HG02884 (cell line): ENCODE data around the gene CACNA2D4.
"Not testable (repeated sequence)": the region's sequence is repeated elsewhere in the genome, so short reads cannot be mapped to it uniquely, and the experiment has no call there.

ENCODE experiments used
- ATAC-seq: cut with Tn5 transposase; IDR thresholded peaks from one replicate; pipeline ENCODE4 v1.9.1; 2021; ENCODE audit warnings: mild to moderate bottlenecking, moderate library complexity; ENCODE audit not compliant: unreplicated experiment

CACNA2D4 gene

GRCh38 chr12:1820191-1820895, 98.1 kb downstream of the CACNA2D4 start, which contains the start of gene LRTM2:
LRTM2 (plus strand) TSS chr12:1820565; CDS start chr12:1828149, 7,584 bp downstream.
- no peak for ATAC-seq

DNA sequence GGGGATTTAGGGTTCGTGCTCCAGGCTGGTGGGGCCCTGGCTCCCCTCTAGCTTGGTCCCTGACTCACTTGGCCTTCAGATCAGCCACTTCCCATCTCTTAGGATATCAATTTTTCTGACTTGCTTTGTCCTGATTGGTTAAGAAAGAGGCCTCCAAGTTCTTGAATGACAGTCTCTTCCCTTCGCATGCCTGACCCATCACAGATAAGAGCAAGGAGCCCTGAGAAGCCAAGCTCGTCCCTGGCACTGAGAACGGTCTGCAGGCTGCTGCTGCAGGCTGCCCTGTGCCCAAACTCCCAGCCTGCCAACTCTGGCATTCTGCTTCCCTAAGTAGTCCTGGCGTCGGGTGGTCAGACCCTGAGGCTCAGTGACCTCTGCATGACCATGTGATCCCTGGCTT, 98.9 kb downstream of the CACNA2D4 start:
- no peak for ATAC-seq

DNA sequence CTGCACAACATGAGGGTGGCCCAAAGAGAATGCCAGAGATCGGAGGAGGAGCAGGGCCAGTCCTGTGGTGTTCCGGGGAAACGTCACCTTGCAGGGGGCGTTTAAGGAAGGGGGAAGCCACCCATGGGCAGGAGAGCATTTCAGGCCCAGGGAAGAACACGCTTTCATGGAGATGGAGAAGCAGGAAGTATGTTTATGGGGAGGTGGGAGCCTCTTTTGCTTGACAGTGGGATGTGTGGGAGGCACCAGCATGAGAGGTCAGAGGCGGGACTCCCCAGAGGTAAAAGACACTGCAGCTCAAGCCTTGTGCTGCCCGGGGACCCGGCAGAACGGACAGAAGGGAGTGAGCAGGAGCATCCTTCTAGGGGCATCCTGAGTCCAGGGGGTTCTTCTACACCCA, 99.4 kb downstream of the CACNA2D4 start:
- ATAC-seq, result no peak

DNA sequence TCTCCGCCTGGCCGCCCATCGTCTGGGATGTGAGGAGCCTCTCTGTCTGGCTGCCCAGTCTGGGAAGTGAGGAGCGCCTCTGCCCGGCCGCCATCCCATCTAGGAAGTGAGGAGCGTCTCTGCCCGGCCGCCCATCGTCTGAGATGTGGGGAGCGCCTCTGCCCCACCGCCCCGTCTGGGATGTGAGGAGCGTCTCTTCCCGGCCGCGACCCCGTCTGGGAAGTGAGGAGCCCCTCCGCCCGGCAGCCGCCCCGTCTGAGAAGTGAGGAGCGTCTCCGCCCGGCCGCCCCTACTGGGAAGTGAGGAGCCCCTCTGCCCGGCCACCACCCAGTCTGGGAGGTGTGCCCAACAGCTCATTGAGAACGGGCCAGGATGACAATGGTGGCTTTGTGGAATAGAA, 100.5 kb downstream of the CACNA2D4 start:
- not testable (repeated sequence) for ATAC-seq

- ATAC-seq, result no peak
These were observed 101.6 kb downstream of the CACNA2D4 start for GRCh38 chr12:1816730-1817348.

DNA sequence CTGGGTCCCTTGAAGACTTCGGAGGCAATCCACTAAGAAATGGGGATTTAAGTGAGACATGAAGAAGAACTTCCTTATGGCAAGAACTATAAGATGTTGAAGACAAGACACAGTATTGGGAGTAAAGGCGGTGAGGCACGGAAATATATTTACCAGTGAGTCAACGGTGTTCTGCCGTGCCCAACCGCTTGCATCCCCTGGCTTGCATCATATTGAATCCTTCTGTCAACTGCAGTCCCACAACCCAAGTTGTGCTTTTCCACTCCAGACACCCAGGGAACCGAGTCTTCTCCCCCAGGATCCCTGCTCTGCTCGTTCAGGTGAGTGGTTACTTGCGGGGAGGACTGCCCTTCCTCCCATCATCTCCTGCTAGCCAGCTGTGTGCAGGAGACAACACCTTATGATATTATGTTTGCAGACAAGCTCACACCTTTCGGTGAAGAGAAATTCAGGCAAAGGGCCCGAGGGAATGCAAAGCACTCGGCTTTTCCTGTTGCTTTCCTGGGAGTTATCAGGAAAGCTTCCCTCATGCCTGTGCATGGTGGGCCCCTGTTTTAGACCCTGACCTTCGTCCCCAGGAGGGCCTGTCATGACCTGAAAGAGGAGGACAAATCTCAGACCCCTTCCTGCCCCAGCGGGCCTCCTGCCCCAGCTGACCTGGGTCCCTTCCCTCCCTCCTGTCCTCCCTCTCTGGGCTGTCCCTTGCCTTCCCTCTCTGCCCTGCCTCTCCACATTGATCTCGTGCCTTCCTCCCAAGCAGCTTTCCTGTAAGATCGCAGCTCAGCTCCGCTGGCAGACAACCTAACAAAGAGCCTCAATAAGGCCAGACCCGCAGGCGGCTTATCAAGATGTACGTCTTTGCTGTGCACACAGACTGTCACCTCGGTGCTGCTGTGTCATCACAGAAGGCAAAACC, 102.4 kb downstream of the CACNA2D4 start:
- no peak for ATAC-seq

DNA sequence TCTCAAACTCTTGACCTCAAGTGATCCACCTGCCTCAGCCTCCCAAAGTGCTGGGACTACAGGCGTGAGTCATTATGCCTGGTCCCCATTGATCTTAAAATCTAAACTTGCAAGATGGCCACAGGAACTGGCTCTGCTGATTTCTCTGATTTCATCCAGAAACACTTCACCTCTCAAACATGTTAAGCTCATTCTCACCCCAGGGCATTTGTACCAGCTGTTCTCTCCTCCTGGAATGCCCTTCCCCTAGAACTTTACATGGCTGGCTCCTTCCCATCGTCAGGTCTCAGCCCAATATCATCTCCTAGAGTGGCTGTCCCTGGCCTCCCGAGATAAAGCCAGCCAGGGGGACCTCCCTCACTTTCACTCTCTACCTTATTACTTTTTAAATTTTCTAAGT, 103.3 kb downstream of the CACNA2D4 start:
- no peak for ATAC-seq

GRCh38 chr12:1814266-1814665, 104.2 kb downstream of the CACNA2D4 start:
- ATAC-seq, result no peak

DNA sequence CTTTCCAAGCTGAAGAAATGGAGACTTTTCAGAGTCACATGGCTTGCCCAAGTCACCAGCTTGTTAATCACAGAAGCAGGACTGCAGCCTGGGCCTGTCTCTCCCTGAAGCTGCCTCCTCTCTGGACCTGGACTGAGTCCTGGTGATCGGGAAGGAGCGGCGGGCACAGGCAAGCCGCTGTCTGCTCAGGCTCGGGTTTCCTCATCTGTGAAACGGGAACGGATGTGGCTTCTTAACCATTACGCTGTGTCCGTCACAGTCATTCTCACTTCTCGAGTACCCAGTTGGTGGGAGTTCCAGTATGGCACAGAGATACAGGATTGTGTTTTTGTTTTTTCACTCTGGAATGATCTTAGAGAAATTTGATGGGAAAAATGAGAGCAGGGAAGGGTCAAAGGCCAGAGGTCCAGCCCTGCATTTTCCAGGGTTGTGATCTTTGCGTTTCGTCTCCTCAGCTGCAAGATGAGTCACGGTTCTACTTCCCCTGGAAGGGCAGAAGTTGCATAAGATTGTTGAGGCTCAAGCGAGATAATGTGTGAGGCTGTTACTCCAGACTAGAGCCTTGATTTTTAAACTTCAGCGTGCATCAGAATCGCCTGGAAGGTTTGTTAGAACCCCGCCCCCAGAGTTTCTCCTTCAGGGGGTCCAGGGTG, 105.7 kb downstream of the CACNA2D4 start:
- ATAC-seq, result no peak

GRCh38 chr12:1811948-1812291, 106.5 kb downstream of the CACNA2D4 start:
- ATAC-seq, result no peak

DNA sequence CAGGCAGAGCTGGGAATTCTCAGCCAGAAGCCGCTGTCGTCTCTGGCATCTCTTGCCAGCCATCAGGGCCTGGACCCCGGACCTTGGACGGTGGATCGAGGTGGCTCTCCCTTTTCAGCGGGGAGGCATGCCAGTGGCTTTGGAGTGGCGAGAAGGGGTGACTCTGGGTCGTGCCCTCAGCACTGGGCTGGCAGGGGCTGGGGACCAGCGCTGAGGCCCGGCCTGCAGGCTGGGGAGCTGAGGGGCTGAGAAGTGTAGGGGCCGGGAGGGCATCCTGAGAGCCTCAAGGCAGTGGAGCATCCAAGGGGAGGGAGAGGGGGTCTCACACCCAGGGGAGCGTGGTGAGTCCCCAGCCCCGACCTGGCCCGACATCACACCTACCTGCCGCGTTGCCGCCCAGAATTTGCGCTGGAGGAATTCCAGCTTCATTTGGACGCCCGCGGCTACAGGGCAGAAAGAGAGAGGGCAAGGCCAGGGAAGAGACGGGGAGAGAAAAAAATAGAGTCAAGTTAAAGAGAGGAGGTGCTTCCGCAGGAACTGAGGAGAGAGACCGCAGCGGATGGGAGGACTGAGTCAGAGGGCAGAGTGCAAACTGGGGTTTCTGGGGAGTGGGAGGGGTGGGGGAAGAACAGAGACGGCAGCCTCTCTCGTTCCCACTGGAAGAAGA, 107.0 kb downstream of the CACNA2D4 start:
- no peak for ATAC-seq

DNA sequence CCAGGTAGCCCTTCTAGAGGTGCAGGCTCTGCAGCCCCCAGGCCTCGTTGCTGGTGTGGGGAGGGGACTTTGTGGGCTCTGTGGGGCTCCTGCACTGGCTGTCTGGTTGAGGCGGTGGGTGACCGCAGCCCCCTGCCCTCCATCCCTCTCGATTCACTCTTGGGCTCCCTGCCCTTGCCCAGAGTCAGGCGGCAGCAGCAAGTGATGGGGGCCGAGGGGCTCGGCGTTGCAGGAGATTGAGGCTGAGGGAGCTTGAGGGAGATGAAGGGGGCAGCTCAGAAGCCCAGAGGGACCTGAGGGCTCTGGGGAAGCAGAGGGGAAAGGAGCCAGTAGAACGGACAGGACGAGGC, 107.5 kb downstream of the CACNA2D4 start:
- ATAC-seq, result no peak

DNA sequence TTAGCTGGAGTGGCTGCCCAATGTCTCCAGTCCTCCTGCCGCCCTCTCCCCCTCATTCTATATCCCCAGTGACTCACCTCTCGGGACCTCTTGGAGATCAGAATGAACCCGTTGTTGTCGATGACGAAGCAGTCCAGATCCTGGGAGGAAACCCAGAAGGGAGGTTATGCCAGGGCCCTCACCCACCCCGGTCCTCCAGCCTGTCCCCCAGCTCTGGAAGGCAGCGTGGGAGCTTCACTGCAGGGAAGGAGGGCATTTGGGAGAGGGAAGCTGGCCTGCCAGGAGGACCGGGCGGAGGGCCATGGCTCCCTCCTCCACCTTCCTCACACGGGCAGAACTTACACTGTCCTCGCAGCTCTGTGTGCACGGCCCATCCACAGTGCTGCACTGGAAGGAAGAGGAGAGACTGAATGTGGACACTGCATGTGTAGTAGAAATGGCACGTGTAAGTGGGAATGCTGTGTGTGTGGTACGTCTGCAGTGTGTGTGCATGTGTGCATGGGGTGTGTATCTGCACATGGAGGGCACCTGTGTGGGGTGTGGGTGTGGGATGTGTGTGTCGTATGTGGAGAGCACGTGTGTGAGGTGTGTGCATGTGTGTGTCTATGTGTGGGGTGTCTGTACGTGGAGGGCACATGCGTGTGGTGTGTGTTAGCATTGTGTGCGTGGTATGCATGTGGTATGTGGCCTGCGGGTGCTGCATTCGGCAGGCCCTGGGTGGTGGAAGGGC, 108.1 kb downstream of the CACNA2D4 start:
- ATAC-seq, result no peak

DNA sequence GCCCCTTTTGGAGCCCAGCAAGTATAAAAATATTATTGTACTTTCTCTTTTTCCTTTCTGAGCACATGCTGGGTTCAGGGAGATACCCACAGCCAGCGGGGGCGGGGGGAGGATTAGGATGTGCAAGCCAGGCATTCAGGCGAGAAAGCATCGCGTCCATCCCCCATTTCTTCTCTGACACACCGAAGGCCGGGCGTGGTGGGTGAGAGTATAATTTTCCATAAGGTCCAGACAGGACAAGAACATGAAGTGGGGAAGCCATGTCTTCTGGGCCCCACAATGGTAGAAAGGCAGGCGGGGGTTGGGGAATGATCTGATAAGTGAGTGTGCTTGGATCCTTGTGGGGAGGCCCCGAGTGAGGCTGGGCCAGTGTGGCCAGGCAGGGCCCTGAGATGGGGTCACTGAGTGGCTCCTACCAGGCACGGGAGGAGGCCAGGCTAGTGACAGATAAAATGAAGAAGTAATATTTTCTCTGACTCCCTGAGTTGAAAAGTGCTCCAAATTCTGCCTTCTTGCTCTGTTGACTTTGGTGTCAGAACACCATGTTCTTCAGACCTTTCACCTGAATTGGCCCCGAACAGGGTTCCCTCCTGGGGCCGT, 108.8 kb downstream of the CACNA2D4 start:
- no peak for ATAC-seq

- no peak for ATAC-seq
These were observed 109.5 kb downstream of the CACNA2D4 start for GRCh38 chr12:1808798-1809480.

GRCh38 chr12:1808036-1808797, 110.2 kb downstream of the CACNA2D4 start:
- no peak for ATAC-seq

DNA sequence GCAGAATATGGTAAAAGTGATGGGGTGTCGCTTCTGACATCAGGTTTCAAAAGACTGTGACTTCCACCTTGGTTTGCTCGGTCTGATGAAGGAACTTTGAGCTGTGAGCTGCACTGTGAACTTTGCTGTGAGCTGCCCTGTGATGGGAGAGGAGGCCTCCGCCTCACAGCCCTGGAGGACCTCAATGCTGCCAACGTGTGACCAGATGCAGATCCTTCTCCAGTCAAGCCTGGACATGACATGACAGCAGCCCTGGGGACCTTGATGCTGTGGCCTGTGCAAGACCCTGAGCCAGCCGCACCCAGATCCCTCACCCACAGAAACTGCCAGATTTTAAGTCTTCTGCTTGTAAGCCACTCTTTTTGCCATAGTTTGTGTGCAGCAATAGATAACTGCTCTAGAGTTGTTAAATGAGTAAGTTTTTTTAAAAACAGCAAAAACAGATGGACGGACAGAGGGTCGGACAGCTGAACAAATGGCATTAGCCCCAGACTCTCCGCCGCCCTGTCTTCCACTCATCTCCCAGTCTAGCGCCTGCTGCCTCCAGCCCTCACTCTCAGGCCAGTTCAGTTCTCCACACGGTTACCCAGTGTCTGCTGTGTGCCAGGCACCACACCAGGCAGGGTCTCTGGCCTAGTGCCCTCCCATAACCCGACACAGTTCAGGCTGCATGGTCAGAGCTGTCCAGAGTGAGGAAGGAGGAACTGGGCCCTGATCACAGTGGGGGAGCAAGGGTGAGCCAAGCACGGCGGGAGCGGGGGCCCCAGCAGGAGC, 111.2 kb downstream of the CACNA2D4 start:
- ATAC-seq, result no peak
